IPS DF 6.9 (cell line): ENCODE measurements around the gene BTD.

Experiments
- DNase-seq: peaks from one replicate; pipeline ENCODE4 v3.0.0-alpha.2; 2013; ENCODE audit warnings: low read depth, low spot score
- H3K27ac ChIP-seq: one replicate; pipeline ENCODE4 v1.5.1; 2013; ENCODE audit warnings: low read length, control low read depth
- H3K27me3 ChIP-seq: 2 replicates; pipeline ENCODE4 v1.6.1; 2013; ENCODE audit warnings: mild to moderate bottlenecking, low read length; ENCODE audit not compliant: control insufficient read depth, insufficient read depth
- H3K36me3 ChIP-seq: 2 replicates; pipeline ENCODE4 v1.6.1; 2013; ENCODE audit warnings: low read length; ENCODE audit not compliant: control insufficient read depth, insufficient read depth
- H3K4me1 ChIP-seq: 2 replicates; pipeline ENCODE4 v1.6.1; 2013; ENCODE audit warnings: low read length; ENCODE audit not compliant: control insufficient read depth, insufficient read depth
- H3K4me3 ChIP-seq: 2 replicates; pipeline ENCODE4 v1.5.1; 2013; ENCODE audit warnings: mild to moderate bottlenecking, low read length
- H3K9me3 ChIP-seq: 2 replicates; pipeline ENCODE4 v1.6.1; 2013; ENCODE audit warnings: low read length, inconsistent platforms; ENCODE audit not compliant: control insufficient read depth, insufficient read depth
- WGBS: extraction: QIAGEN DNeasy Blood & Tissue Kit; methylation state at CpG from one replicate; pipeline ENCODE4 v1.1.7; 2013; ENCODE audit warnings: mixed read lengths, missing lambda C conversion rate; ENCODE audit not compliant: insufficient read length, insufficient coverage; 5-methylcytosine and 5-hydroxymethylcytosine counted together

Gene BTD

DNA sequence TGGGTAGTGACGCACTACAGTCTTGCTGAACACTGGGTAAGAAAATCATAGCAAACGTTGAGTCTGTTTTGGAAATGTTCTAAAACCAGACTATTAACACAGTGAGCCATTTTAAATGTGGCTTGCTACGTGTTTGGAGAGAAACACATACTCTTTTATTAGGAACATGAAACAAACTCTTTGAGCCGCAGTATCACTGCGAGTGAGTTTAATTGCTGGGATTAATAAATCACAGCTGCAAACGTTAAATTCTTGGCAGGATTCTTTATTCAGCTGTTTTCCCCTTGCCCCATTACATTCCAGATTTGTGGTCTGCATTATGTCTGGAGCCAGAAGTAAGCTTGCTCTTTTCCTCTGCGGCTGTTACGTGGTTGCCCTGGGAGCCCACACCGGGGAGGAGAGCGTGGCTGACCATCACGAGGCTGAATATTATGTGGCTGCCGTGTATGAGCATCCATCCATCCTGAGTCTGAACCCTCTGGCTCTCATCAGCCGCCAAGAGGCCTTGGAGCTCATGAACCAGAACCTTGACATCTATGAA, 33.6 kb downstream of the BTD start:
- no peak for DNase-seq
- Histone ChIP-seq H3K4me1 (peaks cover 9% of the 10 kb centered on the region), H3K27me3 (no peaks in the 10 kb centered on the region), H3K27ac (no peak overlapping the region), H3K9me3 (no peaks in the 10 kb centered on the region), H3K4me3 (no peak overlapping the region), H3K36me3 (no peaks in the 10 kb centered on the region)
- WGBS, result no CpG with 5 or more reads among the region's 13 CpGs

DNA sequence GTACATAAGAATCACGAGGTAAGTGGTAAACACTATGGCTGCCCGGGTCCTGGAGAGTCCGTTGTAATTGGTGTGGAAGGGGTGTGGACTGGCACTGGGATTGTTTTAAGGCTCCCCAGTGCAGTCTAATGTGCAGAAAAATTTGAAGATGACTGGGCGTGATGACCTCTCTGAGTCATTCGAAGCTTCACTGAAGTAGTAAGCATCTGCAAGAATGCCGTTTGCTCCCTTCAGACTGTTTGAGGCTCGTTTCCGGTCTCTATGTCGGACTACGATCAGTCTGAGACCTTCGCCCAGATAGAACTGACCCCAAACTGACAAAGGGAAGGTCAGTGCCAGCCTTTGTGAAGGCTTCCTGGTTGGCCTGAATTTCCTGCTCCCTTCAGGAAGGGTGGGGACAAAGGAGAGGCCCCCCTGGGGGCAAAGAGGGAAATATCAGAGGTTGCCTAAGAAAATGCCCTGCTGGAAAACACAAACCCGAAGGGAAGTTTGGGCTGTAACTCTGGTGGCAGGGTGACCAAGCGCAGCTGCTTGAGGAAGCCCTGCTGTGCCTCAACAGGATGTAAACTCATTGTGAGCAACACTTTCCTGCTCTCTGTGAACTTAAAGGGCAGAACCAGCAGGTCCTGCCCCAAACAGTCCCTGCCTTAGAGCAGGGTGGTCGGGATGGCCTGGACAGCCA, 34.6 kb downstream of the BTD start:
- no peak overlapping the region for H3K27ac ChIP-seq
- H3K27me3 ChIP-seq, result no peaks in the 10 kb centered on the region
- H3K36me3 ChIP-seq, result no peaks in the 10 kb centered on the region
- no CpG with 5 or more reads among the region's 14 CpGs for WGBS
- no peaks in the 10 kb centered on the region for H3K9me3 ChIP-seq
- peaks cover 9% of the 10 kb centered on the region for H3K4me1 ChIP-seq
- no peak for DNase-seq
- H3K4me3 ChIP-seq, result no peak overlapping the region

DNA sequence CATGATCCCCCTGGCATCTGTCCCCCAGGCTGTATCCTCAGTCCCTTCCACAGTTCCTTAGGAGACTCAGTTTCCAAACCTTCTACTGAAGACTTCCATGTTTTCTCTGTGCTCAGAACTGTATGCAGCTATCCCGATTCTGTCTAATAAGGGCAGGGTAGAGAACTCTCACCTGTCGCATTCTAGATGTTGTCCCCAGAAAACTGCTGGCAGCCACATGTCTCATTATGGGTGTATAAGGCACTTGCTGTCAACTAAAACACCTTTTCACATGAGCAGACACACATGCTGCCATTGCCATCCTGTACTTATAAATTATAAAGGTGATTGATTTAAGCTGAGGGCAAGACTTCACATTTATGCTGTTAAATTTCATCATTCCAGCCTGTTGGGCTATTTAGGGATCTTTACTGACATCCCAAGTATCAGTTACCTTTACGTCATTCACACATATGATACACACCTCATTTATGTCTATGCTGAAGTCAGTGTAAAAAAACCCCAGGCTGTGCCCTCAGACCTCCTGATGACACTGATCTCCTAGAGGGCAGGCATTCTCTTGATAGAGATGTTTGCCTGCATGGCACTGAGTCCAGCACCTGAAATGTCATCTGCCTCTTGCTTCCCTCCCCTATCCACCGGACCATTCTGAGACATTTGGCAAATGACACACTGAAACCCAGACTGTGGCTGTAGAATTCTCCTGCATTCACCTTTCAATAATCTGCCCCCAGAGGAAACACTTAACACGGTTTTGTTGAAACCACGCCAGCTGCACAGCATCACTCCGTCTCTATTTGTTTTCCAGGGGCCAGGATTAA, 35.8 kb downstream of the BTD start:
- H3K27me3 ChIP-seq, result no peaks in the 10 kb centered on the region
- no peak overlapping the region for H3K27ac ChIP-seq
- H3K4me1 ChIP-seq, result peaks cover 6% of the 10 kb centered on the region
- no peak for DNase-seq
- H3K9me3 ChIP-seq, result no peaks in the 10 kb centered on the region
- no CpG with 5 or more reads among the region's 7 CpGs for WGBS
- no peak overlapping the region for H3K4me3 ChIP-seq
- no peaks in the 10 kb centered on the region for H3K36me3 ChIP-seq

DNA sequence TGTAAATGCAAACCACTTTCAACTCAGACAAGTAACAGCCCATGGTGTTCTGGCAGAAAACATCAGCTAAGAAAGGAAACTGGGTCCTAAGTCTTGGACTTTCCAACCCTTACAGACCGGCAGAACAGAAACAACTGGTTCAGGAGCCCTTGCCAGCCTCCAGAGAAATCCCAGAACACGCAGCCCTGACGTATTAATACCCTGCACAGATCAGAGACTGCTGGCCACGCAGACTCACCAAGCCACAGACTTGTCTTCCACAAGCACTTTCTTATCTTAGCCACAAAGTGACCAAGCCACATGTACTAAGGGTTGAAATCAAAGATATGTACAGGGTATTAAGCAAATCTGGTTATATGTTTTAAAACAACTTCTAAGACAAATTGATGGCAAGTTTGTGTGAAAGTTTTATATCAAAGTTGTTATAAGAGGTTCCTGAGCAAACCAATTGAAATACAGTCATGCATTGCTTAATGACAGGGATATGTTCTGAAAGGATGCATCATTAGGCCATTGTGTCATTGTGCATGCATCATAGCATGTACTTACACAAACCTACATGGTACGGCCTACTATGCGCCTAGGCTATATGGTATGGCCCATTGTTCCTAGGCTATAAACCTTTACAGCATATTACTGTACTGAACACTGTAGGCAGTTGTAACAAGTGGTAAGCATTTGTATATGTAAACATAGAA, 36.8 kb downstream of the BTD start:
- Histone ChIP-seq H3K27me3 (no peaks in the 10 kb centered on the region), H3K36me3 (no peaks in the 10 kb centered on the region), H3K4me3 (no peak overlapping the region), H3K27ac (no peak overlapping the region), H3K9me3 (no peaks in the 10 kb centered on the region), H3K4me1 (peaks cover 3% of the 10 kb centered on the region)
- no peak for DNase-seq
- no CpG with 5 or more reads among the region's 6 CpGs for WGBS

DNA sequence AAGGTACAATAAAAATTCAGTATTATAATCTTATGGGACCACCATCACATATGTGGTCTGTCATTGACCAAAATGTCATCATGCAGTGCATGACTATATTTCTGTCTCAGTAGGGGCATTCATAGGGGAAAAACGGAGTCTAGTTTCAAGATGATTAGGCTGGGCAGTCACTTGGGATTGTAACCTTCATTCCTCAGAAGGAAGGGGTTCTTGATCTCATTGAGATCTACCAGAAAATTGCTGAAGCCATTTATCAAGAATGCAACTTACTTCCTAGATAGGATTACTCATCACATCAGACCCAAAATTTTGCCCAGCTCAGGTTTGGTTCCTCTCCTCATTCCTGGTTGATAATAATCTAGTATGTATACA, 37.3 kb downstream of the BTD start:
- no peak overlapping the region for H3K27ac ChIP-seq
- no CpG with 5 or more reads among the region's 1 CpG for WGBS
- DNase-seq, result no peak

DNA sequence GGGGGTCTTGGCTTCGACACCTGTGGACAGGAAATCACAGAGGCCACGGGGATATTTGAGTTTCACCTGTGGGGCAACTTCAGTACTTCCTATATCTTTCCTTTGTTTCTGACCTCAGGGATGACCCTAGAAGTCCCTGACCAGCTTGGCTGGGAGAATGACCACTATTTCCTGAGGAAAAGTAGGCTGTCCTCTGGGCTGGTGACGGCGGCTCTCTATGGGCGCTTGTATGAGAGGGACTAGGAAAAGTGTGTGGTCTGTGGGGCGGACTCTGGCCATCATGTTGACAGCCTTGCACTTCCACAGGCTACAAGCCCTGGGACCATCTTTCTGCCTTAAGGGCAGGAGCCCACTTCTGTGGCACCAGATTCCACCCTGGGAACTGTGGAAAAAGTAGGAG, 43.7 kb downstream of the BTD start:
- Histone ChIP-seq H3K4me3 (no peak overlapping the region), H3K27me3 (no peaks in the 10 kb centered on the region), H3K36me3 (no peaks in the 10 kb centered on the region), H3K4me1 (no peaks in the 10 kb centered on the region; the same call in 1 of the 2 replicates), H3K27ac (no peak overlapping the region), H3K9me3 (no peaks in the 10 kb centered on the region)
- no CpG with 5 or more reads among the region's 6 CpGs for WGBS
- DNase-seq, result no peak

More for the DNA sequence above, 37.3 kb downstream of the BTD start:
- no peaks in the 10 kb centered on the region for H3K36me3 ChIP-seq
- H3K4me3 ChIP-seq, result no peak overlapping the region
- H3K9me3 ChIP-seq, result no peaks in the 10 kb centered on the region
- peaks cover 2% of the 10 kb centered on the region for H3K4me1 ChIP-seq
- H3K27me3 ChIP-seq, result no peaks in the 10 kb centered on the region

DNA sequence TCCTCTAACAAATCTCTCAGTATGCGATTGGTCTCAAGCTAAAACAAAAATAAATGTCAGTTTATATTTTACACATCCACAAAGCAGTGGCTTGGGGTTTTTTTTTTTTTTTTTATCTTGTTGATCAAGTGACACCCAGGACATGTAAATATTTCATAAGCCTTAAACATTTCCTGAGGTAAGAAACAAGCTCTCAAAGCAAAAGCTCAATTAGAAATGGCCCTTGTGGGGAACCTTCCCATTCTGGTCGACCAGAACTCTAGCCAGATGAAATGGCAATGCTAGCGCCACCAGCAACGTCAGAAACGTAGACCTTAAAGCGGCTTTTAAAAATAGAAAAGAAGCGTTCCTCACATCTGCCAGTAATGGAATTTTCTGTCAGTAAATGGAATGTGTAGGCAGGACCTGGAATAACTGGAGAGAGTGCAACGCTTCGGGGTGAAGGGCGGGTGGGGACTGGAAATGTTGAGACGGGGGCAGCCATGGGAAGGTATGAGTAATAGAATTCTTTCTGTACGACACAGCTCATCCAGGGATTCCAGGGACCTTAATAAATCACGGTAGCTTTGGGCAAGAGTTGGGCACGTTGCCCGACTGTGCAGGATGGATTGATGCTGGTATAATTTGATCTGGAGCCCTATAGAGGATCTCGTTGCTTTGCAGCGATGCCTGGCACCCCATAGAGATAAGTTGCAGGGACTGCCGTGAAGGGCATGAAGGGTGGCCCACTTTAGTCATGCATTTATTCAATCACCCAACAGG, 44.4 kb downstream of the BTD start:
- no peak for DNase-seq
- Histone ChIP-seq H3K36me3 (no peaks in the 10 kb centered on the region), H3K9me3 (no peaks in the 10 kb centered on the region), H3K27ac (no peak overlapping the region), H3K27me3 (no peaks in the 10 kb centered on the region), H3K4me3 (no peak overlapping the region), H3K4me1 (no peaks in the 10 kb centered on the region; the same call in 1 of the 2 replicates)
- WGBS, result no CpG with 5 or more reads among the region's 18 CpGs

DNA sequence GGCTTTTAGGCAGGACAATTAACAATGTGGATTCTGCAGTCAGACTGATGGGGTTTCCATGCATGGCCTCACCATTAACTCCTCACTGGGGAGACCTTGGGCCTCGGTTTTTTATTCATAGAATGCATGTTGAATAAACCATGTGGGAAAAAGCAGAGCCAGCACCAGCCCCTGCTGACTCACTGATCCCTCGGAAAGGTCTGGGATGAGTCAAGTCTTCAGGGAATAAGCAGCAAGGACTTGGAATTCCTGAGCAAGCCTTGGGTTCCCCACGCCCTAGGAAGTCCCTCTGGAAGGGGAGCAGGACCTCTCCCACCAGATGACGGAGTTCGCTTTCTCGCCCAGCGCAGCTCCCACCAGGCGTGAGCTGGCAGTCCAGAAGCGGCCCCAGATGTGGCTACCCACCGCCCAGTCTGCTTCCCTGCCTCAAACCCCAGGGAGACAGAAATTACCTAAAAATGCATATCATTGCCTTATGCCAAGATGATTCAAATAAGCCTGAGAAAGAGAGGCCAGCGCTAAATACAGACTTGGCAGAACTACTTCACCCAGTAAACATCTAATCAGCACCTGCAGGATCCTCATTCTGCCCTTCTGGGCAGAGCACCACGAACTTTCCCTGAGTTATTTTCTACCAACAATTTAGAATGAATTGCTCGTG, 45.4 kb downstream of the BTD start:
- Histone ChIP-seq H3K27ac (no peak overlapping the region), H3K9me3 (no peaks in the 10 kb centered on the region), H3K27me3 (no peaks in the 10 kb centered on the region), H3K36me3 (no peaks in the 10 kb centered on the region), H3K4me1 (no peaks in the 10 kb centered on the region; the same call in 1 of the 2 replicates), H3K4me3 (no peak overlapping the region)
- WGBS, result no CpG with 5 or more reads among the region's 13 CpGs
- no peak for DNase-seq

DNA sequence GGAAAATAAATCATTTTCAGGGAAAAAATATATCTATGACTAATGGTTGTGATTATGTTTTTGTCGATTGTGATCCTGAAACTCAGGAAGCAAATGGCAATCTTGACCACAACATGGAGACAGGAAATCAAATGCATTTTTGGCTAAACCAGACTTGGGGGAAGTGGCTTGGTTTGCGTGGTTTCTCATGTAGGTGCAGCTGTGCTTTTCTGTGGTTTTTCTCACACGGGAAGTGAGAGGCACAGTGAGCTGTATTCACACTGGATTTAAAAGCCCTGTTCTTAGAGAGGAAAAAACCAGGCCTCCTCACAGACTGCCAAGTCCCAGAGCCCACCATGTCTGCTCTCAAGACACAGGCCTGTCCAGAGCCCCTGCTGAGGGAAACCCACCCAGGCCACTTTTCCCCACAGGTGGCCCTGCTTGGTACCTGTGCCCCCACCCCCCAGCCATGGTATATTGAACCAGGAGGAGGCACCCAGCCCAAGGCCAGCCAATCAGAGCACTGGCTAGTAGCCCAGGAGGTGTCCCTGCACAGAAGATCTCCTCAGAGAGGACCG, 46.1 kb downstream of the BTD start:
- no peak for DNase-seq
- no CpG with 5 or more reads among the region's 4 CpGs for WGBS
- H3K9me3 ChIP-seq, result no peaks in the 10 kb centered on the region
- no peaks in the 10 kb centered on the region; the same call in 1 of the 2 replicates for H3K4me1 ChIP-seq
- H3K27ac ChIP-seq, result no peak overlapping the region
- H3K27me3 ChIP-seq, result no peaks in the 10 kb centered on the region
- no peaks in the 10 kb centered on the region for H3K36me3 ChIP-seq
- H3K4me3 ChIP-seq, result no peak overlapping the region
